Stomach smooth muscle (tissue), 2 donors: ENCODE measurements around the gene PRLHR.

ENCODE experiments used
- H3K27ac ChIP-seq: one replicate; pipeline ENCODE4 v1.7.0; 2013; ENCODE audit warnings: mild to moderate bottlenecking, low read length, inconsistent platforms
- H3K27me3 ChIP-seq, 2 donors: one replicate each; pipeline ENCODE4 v1.7.0; 2013; ENCODE audit warnings: low read length in 2 of 2; ENCODE audit not compliant: insufficient read depth in 2 of 2, control insufficient read depth in 1 of 2
- H3K36me3 ChIP-seq, 2 donors: one replicate each; pipeline ENCODE4 v1.7.0; 2013; ENCODE audit warnings: low read length in 2 of 2; ENCODE audit not compliant: control insufficient read depth in 2 of 2, insufficient read depth in 2 of 2
- H3K4me1 ChIP-seq: one replicate; pipeline ENCODE4 v1.7.0; 2013; ENCODE audit warnings: low read length; ENCODE audit not compliant: control insufficient read depth, insufficient read depth
- H3K4me3 ChIP-seq, 2 donors: one replicate each; pipeline ENCODE4 v1.7.0; 2013; ENCODE audit warnings: low read length in 2 of 2
- H3K9ac ChIP-seq, 2 donors: one replicate each; pipeline ENCODE4 v1.7.0; 2013; ENCODE audit warnings: low read length in 2 of 2, mild to moderate bottlenecking in 1 of 2
- H3K9me3 ChIP-seq, 2 donors: one replicate each; pipeline ENCODE4 v1.7.0; 2013; ENCODE audit warnings: low read length in 2 of 2; ENCODE audit not compliant: control insufficient read depth in 2 of 2
- donor health status: healthy.
- donor health status: Pancreatic carcinoma.

The PRLHR gene

GRCh38 chr10:118542205-118542604, 53.2 kb downstream of the PRLHR start:
- no peak overlapping the region for H3K27ac ChIP-seq
- H3K36me3 ChIP-seq, result no peaks in the 10 kb centered on the region
- H3K4me1 ChIP-seq, result no peaks in the 10 kb centered on the region
- H3K9me3 ChIP-seq, result no peaks in the 10 kb centered on the region
- no peak overlapping the region for H3K9ac ChIP-seq
- no peak overlapping the region for H3K4me3 ChIP-seq
- peaks cover 0 to 15% of the 10 kb centered on the region in 2 donors for H3K27me3 ChIP-seq

DNA sequence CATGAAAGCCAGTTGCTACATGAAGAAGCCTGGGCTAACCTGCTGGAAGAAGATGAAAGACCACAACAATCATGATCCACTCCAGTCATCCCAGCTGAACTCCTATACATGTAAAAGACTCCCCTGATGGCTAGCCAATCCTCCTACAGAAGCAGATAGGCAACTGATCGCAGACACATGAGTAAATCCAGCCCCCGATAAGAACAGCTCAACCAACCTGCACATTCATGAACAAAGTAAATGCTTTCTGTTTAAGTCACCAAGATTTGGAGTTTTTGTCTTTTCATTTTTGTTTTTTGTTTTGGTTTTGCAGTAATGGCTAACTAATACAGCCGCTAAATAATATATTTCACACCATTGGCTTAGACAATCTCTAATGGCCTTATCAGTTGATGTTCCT, 53.7 kb downstream of the PRLHR start:
- Histone ChIP-seq H3K9me3 (no peaks in the 10 kb centered on the region), H3K27ac (no peak overlapping the region), H3K9ac (no peak overlapping the region), H3K27me3 (peaks cover 0 to 15% of the 10 kb centered on the region in 2 donors), H3K4me3 (no peak overlapping the region), H3K4me1 (no peaks in the 10 kb centered on the region), H3K36me3 (no peaks in the 10 kb centered on the region)
